IPS-20b (cell line): ENCODE data around the gene ERC1.

Experiments
- H3K27ac ChIP-seq: one replicate; pipeline ENCODE4 v1.5.1; 2013; ENCODE audit warnings: low read length
- H3K27me3 ChIP-seq: 2 replicates; pipeline ENCODE4 v1.6.1; 2013; ENCODE audit warnings: mild to moderate bottlenecking, low read length, inconsistent platforms; ENCODE audit not compliant: insufficient read depth
- H3K36me3 ChIP-seq: 2 replicates; pipeline ENCODE4 v1.6.1; 2013; ENCODE audit warnings: low read depth, mild to moderate bottlenecking, inconsistent platforms, low read length, moderate library complexity; ENCODE audit not compliant: insufficient read depth
- H3K4me1 ChIP-seq: 2 replicates; pipeline ENCODE4 v1.6.1; 2013; ENCODE audit warnings: mild to moderate bottlenecking, control low read depth, inconsistent platforms, low read length, moderate library complexity; ENCODE audit not compliant: insufficient read depth
- H3K4me3 ChIP-seq: 2 replicates; pipeline ENCODE4 v1.5.1; 2013; ENCODE audit warnings: mild to moderate bottlenecking, low read length, inconsistent platforms
- H3K9ac ChIP-seq: 2 replicates; pipeline ENCODE4 v1.6.1; 2013; ENCODE audit warnings: low read depth, mild to moderate bottlenecking, inconsistent platforms, low read length, moderate library complexity
- H3K9me3 ChIP-seq: 2 replicates; pipeline ENCODE4 v1.6.1; 2013; ENCODE audit warnings: mild to moderate bottlenecking, low read depth, low read length, inconsistent platforms; ENCODE audit not compliant: insufficient read depth

Gene ERC1

DNA sequence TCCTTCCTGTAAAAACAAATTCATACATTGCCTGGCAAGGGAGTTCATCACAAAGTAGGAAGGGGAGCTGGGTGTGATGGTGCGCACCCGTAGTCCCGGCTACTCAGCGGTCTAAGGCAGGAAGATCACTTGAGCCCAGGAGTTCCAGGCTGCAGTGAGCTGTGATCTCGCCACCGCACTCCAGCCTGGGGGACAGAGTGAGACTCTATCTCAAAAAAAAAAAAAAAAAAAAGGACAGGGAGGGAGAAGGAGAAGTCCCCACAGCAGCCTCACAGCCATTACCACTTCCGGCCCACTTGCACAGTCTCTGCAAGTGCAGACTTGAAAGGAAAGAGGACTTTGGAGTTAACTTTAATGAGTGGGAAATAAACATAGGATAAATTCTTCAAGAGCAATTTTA lies 482.4 kb downstream of the ERC1 start:
- Histone ChIP-seq H3K9me3 (no peaks in the 10 kb centered on the region), H3K27me3 (no peaks in the 10 kb centered on the region), H3K4me1 (peaks cover 16% of the 10 kb centered on the region; the same call in 1 of the 2 replicates), H3K27ac (no peak overlapping the region), H3K36me3 (no peaks in the 10 kb centered on the region), H3K9ac (no peak overlapping the region), H3K4me3 (no peak overlapping the region)

DNA sequence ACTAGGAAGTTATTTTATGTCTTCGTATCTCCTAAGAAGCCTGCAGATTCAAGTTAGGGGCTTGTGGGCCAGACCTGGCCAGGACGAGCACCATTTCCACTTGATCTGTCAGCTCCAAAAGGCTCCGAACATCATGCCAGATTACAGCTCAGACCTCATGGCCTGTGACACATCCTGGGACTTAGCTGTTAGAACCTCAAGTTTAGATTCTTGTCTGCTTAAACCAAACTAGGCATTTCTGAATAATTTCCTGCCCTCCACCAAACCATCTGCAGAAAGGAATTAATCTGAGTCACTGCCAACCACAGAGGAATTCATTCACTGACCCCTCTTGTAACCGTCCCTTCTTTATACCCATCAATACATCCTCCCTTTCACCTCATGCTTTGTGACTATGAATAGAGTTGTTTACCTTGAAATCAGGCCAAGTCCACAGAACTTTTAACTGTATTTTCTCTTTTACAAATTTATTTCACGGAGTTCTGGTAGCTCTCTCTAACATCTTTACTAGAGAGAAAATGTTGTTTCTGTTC lies 483.1 kb downstream of the ERC1 start:
- no peaks in the 10 kb centered on the region for H3K27me3 ChIP-seq
- peak overlapping the region; percentile 0; the same call in 1 of the 2 replicates for H3K9ac ChIP-seq
- no peaks in the 10 kb centered on the region for H3K9me3 ChIP-seq
- no peak overlapping the region for H3K4me3 ChIP-seq
- no peak overlapping the region for H3K27ac ChIP-seq
- H3K4me1 ChIP-seq = peaks cover 16% of the 10 kb centered on the region; the same call in 1 of the 2 replicates
- H3K36me3 ChIP-seq = no peaks in the 10 kb centered on the region

DNA sequence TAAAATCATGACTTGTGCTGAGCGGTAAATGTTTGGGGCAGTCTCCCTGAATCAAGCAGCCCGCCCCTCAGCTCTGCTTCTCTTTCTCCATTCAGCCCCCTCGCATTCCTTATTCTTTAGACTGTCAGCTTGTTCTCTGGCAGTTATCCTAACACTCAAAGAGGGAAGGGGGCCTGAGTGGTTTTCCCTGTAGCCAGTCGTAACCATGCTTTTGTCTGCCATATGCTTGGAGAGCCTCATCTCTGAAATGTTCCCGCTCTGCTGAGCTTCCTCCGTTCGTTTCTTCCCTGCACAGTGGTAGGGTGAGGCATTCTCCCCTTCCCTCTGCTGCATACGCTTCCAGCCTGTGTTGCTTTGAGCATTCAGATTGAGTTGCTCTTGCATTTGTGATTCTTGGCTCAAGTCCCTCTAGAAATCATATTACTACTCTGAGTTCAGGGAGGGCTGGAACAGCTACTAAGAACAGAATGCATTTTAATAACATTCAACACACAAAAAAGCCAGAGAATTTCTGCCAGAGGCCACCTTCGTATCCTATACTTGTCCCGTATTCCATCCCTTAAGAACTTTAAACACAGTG lies 483.6 kb downstream of the ERC1 start:
- Histone ChIP-seq H3K4me3 (no peak overlapping the region), H3K27ac (no peak overlapping the region), H3K4me1 (peaks cover 16% of the 10 kb centered on the region; the same call in 1 of the 2 replicates), H3K9ac (peak overlapping the region; percentile 0; the same call in 1 of the 2 replicates), H3K9me3 (no peaks in the 10 kb centered on the region), H3K36me3 (no peaks in the 10 kb centered on the region), H3K27me3 (no peaks in the 10 kb centered on the region)

DNA sequence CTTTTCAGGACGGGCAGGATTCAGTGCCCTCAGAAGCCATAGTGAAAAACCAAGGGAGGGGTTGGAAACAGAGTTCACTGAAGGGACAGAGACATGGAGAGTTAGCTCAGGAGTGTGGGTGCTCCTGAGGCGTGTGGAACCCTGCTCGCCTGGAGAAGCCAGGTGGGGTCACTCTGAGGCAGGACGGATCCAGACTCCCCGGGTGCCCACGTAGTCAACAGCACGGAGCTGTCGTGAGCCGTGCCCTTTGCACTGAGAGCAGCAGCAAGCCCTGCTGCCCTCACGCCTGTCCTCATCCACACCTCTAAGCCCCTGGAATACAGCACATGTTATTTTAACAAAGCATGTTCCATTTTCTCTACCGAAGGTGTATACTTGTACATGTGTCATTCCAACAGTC lies 488.6 kb downstream of the ERC1 start:
- Histone ChIP-seq H3K27ac (no peak overlapping the region), H3K9ac (no peak overlapping the region)

DNA sequence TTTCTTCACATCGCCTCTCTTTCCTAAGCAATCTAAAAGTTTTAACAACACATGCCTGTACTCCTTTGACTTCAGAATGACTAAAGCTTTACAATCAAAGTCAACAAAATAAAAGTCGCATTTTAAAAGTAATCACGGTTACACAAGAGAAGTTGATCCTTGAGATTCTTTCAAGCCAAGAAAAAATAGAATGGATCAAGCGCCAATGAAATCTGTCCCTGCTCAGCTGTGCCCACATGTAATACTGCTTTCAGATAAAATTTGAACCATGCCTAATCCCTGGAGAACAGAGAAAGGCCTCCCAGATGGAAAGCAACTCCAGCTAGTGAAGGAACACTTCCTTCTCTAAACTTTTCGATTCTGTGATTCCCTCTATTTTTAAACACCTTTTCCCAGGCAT lies 490.3 kb downstream of the ERC1 start:
- Histone ChIP-seq H3K4me3 (no peak overlapping the region), H3K9ac (no peak overlapping the region), H3K9me3 (no peaks in the 10 kb centered on the region), H3K27me3 (no peaks in the 10 kb centered on the region), H3K4me1 (no peaks in the 10 kb centered on the region), H3K36me3 (no peaks in the 10 kb centered on the region), H3K27ac (no peak overlapping the region)

More for the DNA sequence above, 488.6 kb downstream of the ERC1 start:
- Histone ChIP-seq H3K9me3 (no peaks in the 10 kb centered on the region), H3K36me3 (no peaks in the 10 kb centered on the region), H3K4me3 (no peak overlapping the region), H3K4me1 (peaks cover 6% of the 10 kb centered on the region; the same call in 1 of the 2 replicates), H3K27me3 (no peaks in the 10 kb centered on the region)

DNA sequence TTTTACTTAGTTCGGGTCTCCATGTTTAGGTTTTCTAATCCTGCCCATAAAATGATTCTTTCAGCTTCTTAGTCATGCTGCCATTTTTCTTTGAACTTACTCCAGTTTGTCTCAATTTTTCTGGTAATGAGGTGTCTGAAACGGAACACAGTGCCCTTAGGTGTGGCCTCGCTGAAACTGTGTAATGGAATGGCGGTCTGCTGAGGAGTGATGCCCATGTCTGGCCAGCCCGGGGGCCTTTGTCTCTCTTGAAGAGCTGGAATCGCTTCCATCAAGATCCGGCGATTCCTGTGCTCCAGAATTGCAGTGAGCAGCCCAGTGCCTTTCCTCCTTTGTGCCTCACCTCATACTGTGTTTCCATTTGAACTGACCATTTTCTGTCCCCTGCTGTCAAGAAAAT lies 490.9 kb downstream of the ERC1 start:
- H3K27ac ChIP-seq = no peak overlapping the region
- no peaks in the 10 kb centered on the region for H3K4me1 ChIP-seq
- H3K36me3 ChIP-seq = no peaks in the 10 kb centered on the region
- no peaks in the 10 kb centered on the region for H3K9me3 ChIP-seq
- no peak overlapping the region for H3K9ac ChIP-seq
- H3K4me3 ChIP-seq = no peak overlapping the region
- H3K27me3 ChIP-seq = no peaks in the 10 kb centered on the region

GRCh38 chr12:1488908-1489381 lies 497.9 kb downstream of the ERC1 start:
- H3K27ac ChIP-seq = no peak overlapping the region
- H3K27me3 ChIP-seq = no peaks in the 10 kb centered on the region
- no peak overlapping the region for H3K9ac ChIP-seq
- peaks cover 10% of the 10 kb centered on the region for H3K36me3 ChIP-seq
- H3K4me1 ChIP-seq = no peaks in the 10 kb centered on the region
- H3K4me3 ChIP-seq = no peak overlapping the region
- H3K9me3 ChIP-seq = no peaks in the 10 kb centered on the region

GRCh38 chr12:1491983-1492697 lies 501.1 kb downstream of the ERC1 start:
- Histone ChIP-seq H3K4me1 (no peaks in the 10 kb centered on the region), H3K27me3 (no peaks in the 10 kb centered on the region), H3K9ac (no peak overlapping the region), H3K9me3 (no peaks in the 10 kb centered on the region), H3K36me3 (peaks cover 10% of the 10 kb centered on the region), H3K4me3 (no peak overlapping the region), H3K27ac (no peak overlapping the region)

DNA sequence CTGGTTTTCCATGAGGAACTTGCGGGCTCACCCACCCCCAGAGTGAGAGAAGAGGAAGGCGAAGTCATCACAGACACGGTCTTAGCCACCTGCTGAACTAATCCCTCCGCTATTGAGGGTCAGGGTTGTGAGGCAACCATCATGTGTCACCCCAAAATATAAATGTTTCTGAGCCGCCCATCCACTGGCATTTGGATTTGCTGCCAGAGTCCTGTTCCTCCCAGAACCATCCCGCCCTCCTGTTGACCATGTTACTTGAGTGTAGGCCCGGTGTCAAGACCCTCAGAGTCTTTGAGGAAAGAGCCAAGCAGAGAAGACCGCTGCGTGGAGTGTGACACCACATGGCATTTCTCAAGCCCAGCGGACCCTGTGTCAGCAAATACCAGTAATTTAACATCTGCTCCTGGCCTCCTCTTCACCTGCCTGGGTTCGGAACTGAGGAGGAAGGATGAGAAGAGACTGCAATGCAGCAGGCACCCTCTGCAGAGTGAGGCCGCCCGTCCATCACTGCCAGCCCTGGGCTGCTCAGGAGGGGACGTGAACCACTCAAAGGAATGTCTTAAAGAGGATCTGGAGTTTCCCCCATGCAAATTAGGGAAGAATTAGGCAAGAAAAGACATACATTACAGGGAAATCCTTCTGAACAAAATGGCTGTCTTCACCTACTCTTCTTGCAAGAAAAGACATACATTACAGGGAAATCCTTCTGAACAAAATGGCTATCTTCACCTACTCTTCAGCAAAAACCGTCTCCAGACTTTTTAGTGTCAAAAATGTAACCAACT lies 502.9 kb downstream of the ERC1 start:
- H3K4me3 ChIP-seq = no peak overlapping the region
- no peaks in the 10 kb centered on the region for H3K9me3 ChIP-seq
- H3K4me1 ChIP-seq = no peaks in the 10 kb centered on the region
- no peak overlapping the region for H3K9ac ChIP-seq
- peaks cover 10% of the 10 kb centered on the region for H3K36me3 ChIP-seq
- H3K27me3 ChIP-seq = no peaks in the 10 kb centered on the region
- no peak overlapping the region for H3K27ac ChIP-seq

GRCh38 chr12:1494856-1495255 lies 503.8 kb downstream of the ERC1 start:
- Histone ChIP-seq H3K9me3 (no peaks in the 10 kb centered on the region), H3K4me3 (no peak overlapping the region), H3K36me3 (peaks cover 9% of the 10 kb centered on the region), H3K27ac (no peak overlapping the region), H3K27me3 (no peaks in the 10 kb centered on the region), H3K4me1 (no peaks in the 10 kb centered on the region), H3K9ac (no peak overlapping the region)

DNA sequence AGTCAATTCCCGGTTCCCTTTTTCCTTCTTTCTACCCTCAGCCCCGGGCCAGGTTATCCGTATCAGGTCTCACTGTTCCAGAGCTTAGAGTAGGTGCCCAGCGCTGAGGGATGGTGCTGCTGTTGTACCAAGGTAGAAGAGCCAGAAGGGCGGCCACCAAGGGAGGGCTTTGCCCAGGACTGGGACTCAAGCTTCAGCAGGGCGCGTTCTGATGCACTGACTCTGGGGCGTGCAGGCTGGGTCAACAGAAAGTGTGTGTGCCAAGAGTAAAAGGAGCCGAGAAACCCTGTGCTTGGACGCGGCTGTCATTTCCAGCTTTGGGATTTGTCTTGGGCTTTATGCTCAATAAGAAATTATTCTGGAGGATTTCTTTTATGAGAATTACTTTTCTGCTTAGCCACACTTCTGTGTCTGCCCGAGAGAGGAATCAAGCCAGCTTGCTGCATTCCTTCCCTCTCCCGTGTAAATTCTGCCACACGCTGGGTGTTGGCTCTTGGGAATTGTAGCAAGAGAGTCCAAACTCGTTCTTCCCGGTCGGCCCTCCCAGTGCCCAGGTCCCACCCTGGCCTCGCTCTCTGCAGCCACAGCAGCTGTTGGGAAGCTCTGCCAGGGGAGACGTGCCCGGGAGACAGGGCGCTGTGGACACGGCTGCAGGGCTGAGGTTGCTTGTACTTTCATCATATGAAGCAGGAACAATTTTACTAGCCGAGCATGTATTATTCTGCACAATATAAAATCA lies 505.3 kb downstream of the ERC1 start:
- Histone ChIP-seq H3K27me3 (no peaks in the 10 kb centered on the region), H3K36me3 (no peaks in the 10 kb centered on the region), H3K9ac (no peak overlapping the region), H3K4me1 (no peaks in the 10 kb centered on the region), H3K9me3 (no peaks in the 10 kb centered on the region), H3K4me3 (no peak overlapping the region), H3K27ac (no peak overlapping the region)
